ENCODE measurements around the gene PDIA4.
A peak's percentile ranks its signal among the peaks of the same experiment; 100 is the strongest.

The PDIA4 gene

DNA sequence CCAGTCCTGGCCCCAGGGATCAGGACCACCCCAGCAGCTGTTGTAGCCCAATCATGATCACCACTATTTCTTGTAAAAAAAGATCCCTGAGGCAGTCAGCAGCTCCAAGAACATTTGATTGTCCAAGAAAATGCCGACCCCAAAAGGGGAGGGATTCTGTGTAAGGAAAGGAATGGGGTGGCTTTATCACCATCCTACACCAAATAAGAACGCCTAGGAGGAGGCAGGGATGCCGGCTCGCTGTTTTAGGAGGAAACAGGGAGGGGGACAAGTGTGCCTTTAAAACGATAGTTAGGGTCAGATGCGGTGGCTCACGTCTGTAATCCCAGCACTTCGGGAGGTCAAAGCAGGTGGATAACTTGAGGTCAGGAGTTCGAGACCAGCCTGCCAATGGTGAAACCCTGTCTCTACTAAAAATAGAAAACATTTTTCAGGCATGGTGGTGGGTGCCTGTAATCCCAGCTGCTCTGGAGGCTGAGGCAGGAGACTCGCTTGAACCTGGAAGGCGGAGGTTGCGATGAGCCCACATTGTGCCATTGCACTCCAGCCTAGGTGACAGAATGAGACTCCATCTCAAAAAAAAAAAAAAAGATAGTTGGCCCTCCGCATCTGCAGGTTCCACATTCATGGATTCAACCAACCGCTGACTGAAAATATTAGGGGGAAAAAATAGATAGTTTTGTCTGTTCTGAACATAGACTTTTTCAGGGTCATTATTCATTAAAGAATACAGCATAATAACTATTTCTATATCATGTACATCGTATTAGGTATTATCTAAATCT is 63.6 kb downstream of the PDIA4 start:
- no peak for DNase-seq (ENCODE audit: low spot score)

DNA sequence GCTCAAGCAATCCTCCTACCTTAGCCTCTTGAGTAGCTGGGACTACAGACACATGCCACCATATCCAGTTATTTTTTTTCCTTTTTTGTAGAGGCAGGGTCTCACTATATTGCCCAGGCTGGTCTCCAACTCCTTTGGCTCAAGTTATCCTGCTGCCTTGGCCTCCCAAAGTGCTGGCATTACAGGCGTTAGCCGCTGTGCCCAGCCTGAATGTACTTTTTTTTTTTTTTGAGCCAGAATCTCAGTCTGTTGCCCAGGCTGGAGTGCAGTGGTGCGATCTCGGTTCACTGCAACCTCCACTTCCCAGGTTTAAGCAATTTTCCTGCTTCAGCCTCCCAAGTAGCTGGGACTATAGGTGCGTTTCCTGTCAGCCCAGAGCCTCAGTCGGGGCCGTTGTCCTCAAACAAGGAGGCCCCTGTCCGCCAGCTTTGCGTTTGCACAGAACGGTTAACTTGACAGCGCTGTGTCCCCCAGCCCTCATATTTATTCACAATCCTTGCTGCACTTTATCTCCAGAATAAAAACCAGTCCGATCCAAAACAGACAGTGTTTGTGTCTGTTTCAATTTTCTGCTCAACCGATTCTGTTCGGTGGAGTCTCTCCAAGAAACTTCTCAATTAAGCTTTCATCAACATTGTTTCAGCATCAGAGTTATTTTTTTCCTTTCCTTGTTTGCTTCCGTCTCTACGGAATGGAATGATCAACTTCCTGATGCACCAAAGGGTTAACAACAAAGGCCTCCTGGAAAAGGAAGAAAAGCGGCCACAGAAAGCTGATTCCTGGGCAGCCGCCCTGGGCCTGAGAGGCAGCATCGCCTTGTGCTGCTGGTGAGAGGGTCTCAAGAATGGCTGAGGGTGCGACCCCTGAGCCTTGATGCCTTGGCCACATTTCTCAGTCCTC is 64.5 kb downstream of the PDIA4 start:
- DNase-seq (ENCODE audit: low spot score) = no peak

DNA sequence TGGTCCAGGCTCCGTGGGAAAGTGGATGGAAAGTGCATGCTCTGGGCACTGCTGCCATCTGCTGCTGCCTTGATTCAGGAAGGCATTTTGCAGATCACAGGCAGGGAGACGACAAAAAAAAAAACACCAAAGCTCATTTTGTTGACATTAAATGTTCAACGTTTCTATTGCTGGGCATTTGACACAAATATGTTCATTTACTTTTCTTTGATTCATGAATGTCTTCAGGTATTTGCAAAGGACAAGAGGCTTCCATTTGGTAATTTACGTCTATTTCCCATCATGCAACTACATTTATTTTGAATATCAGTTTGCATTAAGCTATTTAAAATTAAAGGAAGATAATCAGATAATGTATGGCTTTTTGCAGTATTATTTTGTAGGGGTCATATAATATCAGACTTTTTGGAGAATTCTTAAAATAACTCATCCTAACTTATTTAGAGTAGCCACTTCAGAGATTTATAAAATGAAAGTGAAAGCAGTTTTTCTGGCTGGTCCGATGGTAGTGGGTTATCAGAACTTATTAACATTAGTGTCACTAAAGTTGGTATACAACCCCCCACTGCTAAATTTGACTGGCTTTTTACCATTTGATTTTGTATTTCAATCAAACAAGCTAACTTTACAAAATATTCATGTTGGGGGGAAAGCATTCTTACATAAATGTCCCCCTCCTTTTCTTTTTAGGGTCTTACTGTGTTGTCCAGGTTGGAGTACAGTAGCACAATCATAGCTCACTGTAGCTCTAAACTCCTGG is 65.3 kb downstream of the PDIA4 start:
- peak; percentile 72 for DNase-seq (ENCODE audit: low spot score)

DNA sequence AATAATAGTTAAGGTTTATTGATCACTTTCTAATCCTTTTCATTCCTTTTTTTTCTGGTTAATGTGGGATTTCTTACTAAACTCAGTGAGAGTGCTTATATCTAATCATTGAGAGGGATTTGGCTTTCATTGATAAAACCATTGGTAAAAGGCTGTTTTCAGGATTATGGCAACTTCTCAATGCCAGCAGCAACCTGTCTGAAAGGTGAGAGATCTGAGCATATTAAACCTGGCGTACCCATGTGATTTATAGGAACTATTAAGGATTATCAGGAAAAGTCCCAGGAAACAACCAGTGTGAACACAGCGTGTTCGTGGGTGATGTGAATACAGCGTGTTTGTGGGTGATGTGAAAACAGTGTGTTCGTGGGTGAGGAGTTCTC is 65.9 kb downstream of the PDIA4 start:
- no peak for DNase-seq (ENCODE audit: low spot score)

DNA sequence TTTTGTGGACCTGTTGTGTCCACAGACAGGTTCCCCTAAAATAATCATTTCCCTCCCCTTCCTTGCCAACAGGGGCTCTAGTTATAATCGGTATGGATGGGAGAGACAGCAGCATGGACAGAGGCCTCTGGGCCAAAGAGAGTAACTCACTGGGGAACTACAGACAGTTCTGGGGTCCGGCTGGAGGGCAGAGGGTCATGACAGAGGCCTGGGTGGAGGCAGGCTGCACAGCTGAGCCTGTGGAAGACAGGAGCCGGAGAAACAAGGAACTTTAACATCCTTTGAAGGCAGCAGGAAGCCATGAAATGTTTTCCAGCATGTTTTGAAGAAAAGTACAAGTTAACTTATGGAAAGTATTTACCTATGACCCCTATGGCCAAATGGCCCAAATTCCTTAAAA is 68.6 kb downstream of the PDIA4 start:
- DNase-seq (ENCODE audit: low spot score) = no peak

DNA sequence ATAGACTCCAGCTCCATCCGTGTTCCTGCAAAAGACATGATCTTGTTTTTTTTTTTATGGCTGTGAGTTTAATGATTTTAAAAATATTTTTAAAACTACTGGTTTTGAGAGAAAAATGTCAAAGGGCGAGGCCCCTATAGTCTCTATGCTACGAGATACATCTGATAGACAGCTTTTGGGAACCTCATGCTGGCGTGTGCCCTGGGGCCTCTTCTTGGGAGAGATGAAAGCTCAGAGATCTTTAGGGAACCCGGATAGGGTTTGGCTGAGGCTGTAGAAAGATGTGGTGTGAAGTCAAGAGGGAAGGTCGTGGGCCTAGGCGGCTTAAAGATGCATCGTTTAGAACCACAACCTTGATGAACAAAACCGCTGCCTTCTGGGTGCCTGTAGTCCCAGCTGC is 70.2 kb downstream of the PDIA4 start:
- no peak for DNase-seq (ENCODE audit: low spot score)

DNA sequence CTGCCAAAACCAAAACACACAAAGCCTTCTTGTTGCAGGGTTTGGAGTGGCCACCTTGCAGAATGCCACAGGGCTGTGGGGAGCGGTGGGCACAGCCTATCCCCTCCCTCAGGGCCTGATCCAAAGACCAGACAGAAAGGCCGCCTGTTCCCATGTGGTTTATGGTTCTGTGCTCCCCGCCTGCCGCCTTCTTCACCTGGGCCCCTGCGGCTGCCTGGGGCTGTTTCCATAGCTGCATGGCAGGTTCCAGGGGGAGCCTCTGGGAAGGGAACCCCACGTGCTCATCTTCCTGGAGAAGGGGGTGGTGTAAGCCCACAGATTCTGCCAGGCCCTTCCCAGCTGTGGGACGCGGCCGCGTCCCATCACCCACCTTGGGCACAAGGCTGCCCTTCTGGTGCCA is 73.5 kb downstream of the PDIA4 start:
- no peak for DNase-seq (ENCODE audit: low spot score)

DNA sequence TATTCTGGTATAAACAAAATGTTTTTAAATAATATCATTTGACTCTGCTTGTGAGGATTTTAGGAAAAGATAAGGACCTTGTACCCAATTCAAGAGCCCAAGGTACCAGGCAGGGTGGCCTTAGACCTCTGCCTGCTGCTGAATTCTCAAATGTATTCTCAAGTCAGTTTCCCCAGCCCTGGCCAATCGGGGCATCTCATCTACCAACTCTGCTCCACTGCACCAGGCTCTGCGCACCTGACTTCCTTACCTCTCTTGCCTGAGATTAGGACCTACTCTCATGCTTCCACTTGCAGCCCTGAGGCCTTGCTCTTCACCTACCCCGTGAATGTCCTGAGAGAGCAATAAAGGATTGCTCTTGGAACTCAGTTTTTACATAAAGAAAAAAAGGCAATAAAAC is 74.6 kb downstream of the PDIA4 start:
- DNase-seq (ENCODE audit: low spot score) = no peak

Measured in activated CD4-positive, alpha-beta T cell treated with anti-CD3 and anti-CD28 coated beads, Interleukin-2, Interleukin-4, amounts not matched to agents 100 ng/mL and 50 ng/mL, durations not matched to agents 16 hours and 8 hours (primary cell).